Suprapubic skin (tissue), 4 donors: Measurements from ENCODE around the gene AKAP17A. TPM values are rescaled to one million over a fixed set of nuclear protein-coding genes. Genes with fewer than 3 reads are reported as not detected.

ENCODE experiments used
- DNase-seq, 2 donors: peaks; one replicate each; pipeline ENCODE4 v3.0.0-alpha.2; 2019; ENCODE audit warnings: low spot score in 2 of 2
- H3K27ac ChIP-seq: fragments of 200-600 bp; sonication (generic); one replicate; pipeline ENCODE4 v1.5.1; 2019
- H3K27me3 ChIP-seq: fragments of 200-600 bp; sonication (generic); one replicate; pipeline ENCODE4 v1.5.1; 2019
- H3K36me3 ChIP-seq: fragments of 200-600 bp; sonication (generic); one replicate; pipeline ENCODE4 v1.5.1; 2019
- H3K4me1 ChIP-seq: fragments of 200-600 bp; sonication (generic); one replicate; pipeline ENCODE4 v1.5.1; 2019
- H3K4me3 ChIP-seq: fragments of 200-600 bp; sonication (generic); one replicate; pipeline ENCODE4 v1.5.1; 2019; ENCODE audit warnings: mild to moderate bottlenecking
- H3K9me3 ChIP-seq: fragments of 200-600 bp; sonication (generic); one replicate; pipeline ENCODE4 v1.5.1; 2019
- CTCF ChIP-seq, 2 donors: fragments of 200-600 bp in 1 of 2; fragments of 450-650 bp in 1 of 2; sonication (generic) in 1 of 2; IDR thresholded peaks; one replicate each; pipeline ENCODE4 v1.5.1; 2016 to 2019; ENCODE audit warnings: antibody characterized with exemption in 2 of 2, mild to moderate bottlenecking in 1 of 2, moderate library complexity in 1 of 2
- EP300 ChIP-seq: sonication (generic); formaldehyde crosslinking; IDR thresholded peaks from one replicate; pipeline ENCODE4 v1.6.1; 2017; ENCODE audit warnings: antibody characterized with exemption
- POLR2A ChIP-seq, 2 donors: fragments of 450-650 bp; IDR thresholded peaks; one replicate each; pipeline ENCODE4 v1.6.1; 2017; ENCODE audit warnings: antibody characterized with exemption in 2 of 2, mild to moderate bottlenecking in 2 of 2, moderate library complexity in 2 of 2
- POLR2AphosphoS5 ChIP-seq, 3 donors: sonication (generic); formaldehyde crosslinking; IDR thresholded peaks; one replicate each; pipeline ENCODE4 v1.6.1; 2017; ENCODE audit warnings: antibody characterized with exemption in 3 of 3
- WGBS: methylation state at CpG from one replicate; pipeline ENCODE4 v1.1.5; 2018; 5-methylcytosine and 5-hydroxymethylcytosine counted together
- total RNA-seq, 4 donors: library from RNA; depleted of rRNA; stranded (reverse); fragments of >200 nt; gene quantifications; one replicate each; pipeline ENCODE4 v1.1.0, GENCODE V29; 2016

AKAP17A gene
- total RNA-seq, 4 donors from 2014 or later: 31.4 to 86.7 (median 37.9) TPM

- no peaks in the 10 kb centered on the region for H3K9me3 ChIP-seq
- peak in 1 of 2 donors; percentile 75 for DNase-seq
- TF ChIP-seq POLR2AphosphoS5 (IDR thresholded peaks at IDR 0.05): no peak
- no peak for TF ChIP-seq CTCF (IDR thresholded peaks at IDR 0.05)
- no peak for TF ChIP-seq EP300
- TF ChIP-seq POLR2A (IDR thresholded peaks at IDR 0.05): no peak
Observed at GRCh38 chrX:1598876-1599790, 7.7 kb downstream of the AKAP17A start.

GRCh38 chrX:1599791-1600405, 8.5 kb downstream of the AKAP17A start:
- DNase-seq: peak in 1 of 2 donors; percentile 72
- no peak overlapping the region for H3K27ac ChIP-seq
- H3K36me3 ChIP-seq: peaks cover 91% of the 10 kb centered on the region
- H3K4me3 ChIP-seq: no peak overlapping the region
- TF ChIP-seq POLR2AphosphoS5 (IDR thresholded peaks at IDR 0.05) (no peak), CTCF (IDR thresholded peaks at IDR 0.05) (no peak), POLR2A (IDR thresholded peaks at IDR 0.05) (no peak), EP300 (no peak)
- H3K9me3 ChIP-seq: no peaks in the 10 kb centered on the region
- H3K27me3 ChIP-seq: no peaks in the 10 kb centered on the region
- WGBS: 93% methylated on average over 20 of the region's 36 CpGs
- H3K4me1 ChIP-seq: no peaks in the 10 kb centered on the region

More at GRCh38 chrX:1598876-1599790, 7.7 kb downstream of the AKAP17A start:
- H3K36me3 ChIP-seq: peaks cover 93% of the 10 kb centered on the region
- no peaks in the 10 kb centered on the region for H3K27me3 ChIP-seq
- 90% methylated on average over 38 of the region's 57 CpGs for WGBS
- H3K4me1 ChIP-seq: peaks cover under 1% of the 10 kb centered on the region
- no peak overlapping the region for H3K4me3 ChIP-seq
- H3K27ac ChIP-seq: no peak overlapping the region

- no peak overlapping the region for H3K4me3 ChIP-seq
- H3K36me3 ChIP-seq: peaks cover 85% of the 10 kb centered on the region
- H3K4me1 ChIP-seq: no peaks in the 10 kb centered on the region
- H3K27ac ChIP-seq: no peak overlapping the region
- TF ChIP-seq EP300 (no peak), POLR2A (IDR thresholded peaks at IDR 0.05) (no peak), POLR2AphosphoS5 (IDR thresholded peaks at IDR 0.05) (no peak)
- 97% methylated on average over 32 of the region's 52 CpGs for WGBS
- DNase-seq: peak in 1 of 2 donors; percentile 73
- no peaks in the 10 kb centered on the region for H3K27me3 ChIP-seq
- H3K9me3 ChIP-seq: no peaks in the 10 kb centered on the region
Observed at GRCh38 chrX:1600406-1601050, 9.1 kb downstream of the AKAP17A start.

- Histone ChIP-seq H3K4me1 (no peaks in the 10 kb centered on the region), H3K27me3 (no peaks in the 10 kb centered on the region), H3K27ac (no peak overlapping the region), H3K9me3 (no peaks in the 10 kb centered on the region), H3K36me3 (peaks cover 78% of the 10 kb centered on the region), H3K4me3 (no peak overlapping the region)
- TF ChIP-seq POLR2A (IDR thresholded peaks at IDR 0.05) (no peak), POLR2AphosphoS5 (IDR thresholded peaks at IDR 0.05) (no peak), EP300 (no peak), CTCF (IDR thresholded peaks at IDR 0.05) (no peak)
- WGBS: 97% methylated on average over 51 of the region's 58 CpGs
- DNase-seq: peak in 1 of 2 donors; percentile 72
Observed at GRCh38 chrX:1601051-1601767, 9.8 kb downstream of the AKAP17A start.

- Histone ChIP-seq H3K9me3 (no peaks in the 10 kb centered on the region), H3K36me3 (peaks cover 77% of the 10 kb centered on the region), H3K4me1 (no peaks in the 10 kb centered on the region), H3K4me3 (no peak overlapping the region), H3K27ac (no peak overlapping the region), H3K27me3 (no peaks in the 10 kb centered on the region)
- DNase-seq: peak in 1 of 2 donors; percentile 53
- TF ChIP-seq POLR2A (IDR thresholded peaks at IDR 0.05): no peak
- no peak for TF ChIP-seq CTCF (IDR thresholded peaks at IDR 0.05)
- no peak for TF ChIP-seq EP300
- no peak for TF ChIP-seq POLR2AphosphoS5 (IDR thresholded peaks at IDR 0.05)
- WGBS: 95% methylated on average over 15 of the region's 15 CpGs
Observed at GRCh38 chrX:1601768-1602085, 10.3 kb downstream of the AKAP17A start.
